GM12878 (cell line): Measurements from ENCODE around the gene TBX10.

Source experiments
- CEBPB ChIP-seq, 2 experiments: fragments of 150-350 bp in 1 of 2; IDR thresholded peaks; 2 replicates each; pipeline ENCODE4 v1.6.1; 2012 to 2014; ENCODE audit warnings: low read depth in 2 of 2, low read length in 2 of 2, borderline replicate concordance in 1 of 2, inconsistent platforms in 1 of 2
- EP300 ChIP-seq, 2 experiments: fragments of 150-350 bp in 1 of 2; IDR thresholded peaks; 2 replicates each; pipeline ENCODE4 v1.6.1; 2011 to 2012; ENCODE audit warnings: low read depth in 2 of 2, low read length in 2 of 2, borderline replicate concordance in 1 of 2, improper control_type of control experiment in 1 of 2, inconsistent platforms in 1 of 2; ENCODE audit not compliant: control insufficient read depth in 1 of 2
- ESRRA ChIP-seq: IDR thresholded peaks from 2 replicates; pipeline ENCODE4 v1.6.1; 2012; ENCODE audit warnings: mild to moderate bottlenecking, low read length, improper control_type of control experiment
- EZH2 ChIP-seq: IDR thresholded peaks from 2 replicates; pipeline ENCODE4 v1.6.1; 2012; ENCODE audit warnings: low read depth, mild to moderate bottlenecking, control low read depth, inconsistent platforms, low read length, borderline replicate concordance; ENCODE audit not compliant: control insufficient read depth
- GABPA ChIP-seq: IDR thresholded peaks from 2 replicates; pipeline ENCODE4 v1.6.1; 2014; ENCODE audit warnings: antibody characterized with exemption, low read depth, mild to moderate bottlenecking, inconsistent platforms
- KDM1A ChIP-seq: fragments of 200-600 bp; sonication (generic); IDR thresholded peaks from 2 replicates; pipeline ENCODE4 v1.6.1; 2016; ENCODE audit warnings: borderline replicate concordance
- PAX5 ChIP-seq: IDR thresholded peaks from 2 replicates; pipeline ENCODE4 v1.6.1; 2011; ENCODE audit warnings: low read depth, low read length, borderline replicate concordance
- POLR2A ChIP-seq: IDR thresholded peaks from 2 replicates; pipeline ENCODE4 v1.6.1; 2011; ENCODE audit warnings: low read depth, mild to moderate bottlenecking, low read length
- TF ChIP-seq, protein P1 (sequence below), 3 experiments: IDR thresholded peaks in 2 of 3; conservative IDR thresholded peaks in 1 of 3; 2 replicates each; pipeline ENCODE4 v1.5.1; 2011; ENCODE audit warnings: low read depth in 3 of 3, low read length in 3 of 3, mild to moderate bottlenecking in 3 of 3, control low read depth in 2 of 3, moderate library complexity in 2 of 3, inconsistent platforms in 1 of 3, mixed read lengths in 1 of 3; ENCODE audit not compliant: control insufficient read depth in 2 of 3, insufficient read depth in 1 of 3; ENCODE audit errors: extremely low read depth in 1 of 3

DNA sequence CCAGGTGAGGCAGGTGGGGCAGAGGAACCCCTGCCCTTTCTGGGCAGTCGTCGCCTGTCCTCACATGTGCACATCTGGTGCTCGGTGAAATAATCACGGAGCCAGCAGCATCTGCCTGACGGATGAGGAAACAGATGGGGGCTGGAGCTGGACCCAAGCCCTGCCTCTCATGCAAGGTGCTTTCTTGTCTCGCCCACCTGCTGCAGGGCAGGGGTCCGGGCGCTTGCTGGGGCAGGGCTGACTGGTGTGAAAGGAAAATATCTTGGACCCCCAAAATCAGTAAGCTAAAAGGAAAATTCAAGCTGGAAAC is 31.6 kb upstream of the TBX10 start:
- TF ChIP-seq KDM1A (no peak), CEBPB (IDR thresholded peaks at IDR 0.05; ENCODE audit: borderline replicate concordance in 1 of 2, low read depth in 2 of 2, low read length in 2 of 2) (no peak), ESRRA (no peak), PAX5 (no peak), GABPA (no peak), POLR2A (no peak), EP300 (IDR thresholded peaks at IDR 0.05; ENCODE audit: borderline replicate concordance in 1 of 2, control insufficient read depth in 1 of 2, low read depth in 2 of 2, low read length in 2 of 2) (no peak), EZH2 (no peak)
- TF ChIP-seq, protein P1, sequence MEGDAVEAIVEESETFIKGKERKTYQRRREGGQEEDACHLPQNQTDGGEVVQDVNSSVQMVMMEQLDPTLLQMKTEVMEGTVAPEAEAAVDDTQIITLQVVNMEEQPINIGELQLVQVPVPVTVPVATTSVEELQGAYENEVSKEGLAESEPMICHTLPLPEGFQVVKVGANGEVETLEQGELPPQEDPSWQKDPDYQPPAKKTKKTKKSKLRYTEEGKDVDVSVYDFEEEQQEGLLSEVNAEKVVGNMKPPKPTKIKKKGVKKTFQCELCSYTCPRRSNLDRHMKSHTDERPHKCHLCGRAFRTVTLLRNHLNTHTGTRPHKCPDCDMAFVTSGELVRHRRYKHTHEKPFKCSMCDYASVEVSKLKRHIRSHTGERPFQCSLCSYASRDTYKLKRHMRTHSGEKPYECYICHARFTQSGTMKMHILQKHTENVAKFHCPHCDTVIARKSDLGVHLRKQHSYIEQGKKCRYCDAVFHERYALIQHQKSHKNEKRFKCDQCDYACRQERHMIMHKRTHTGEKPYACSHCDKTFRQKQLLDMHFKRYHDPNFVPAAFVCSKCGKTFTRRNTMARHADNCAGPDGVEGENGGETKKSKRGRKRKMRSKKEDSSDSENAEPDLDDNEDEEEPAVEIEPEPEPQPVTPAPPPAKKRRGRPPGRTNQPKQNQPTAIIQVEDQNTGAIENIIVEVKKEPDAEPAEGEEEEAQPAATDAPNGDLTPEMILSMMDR (IDR thresholded peaks at IDR 0.05 in 2 of 3, conservative IDR thresholded peaks at IDR 0.05 in 1 of 3; ENCODE audit: control insufficient read depth in 2 of 3, extremely low read depth in 1 of 3, insufficient read depth in 1 of 3, low read depth in 3 of 3, low read length in 3 of 3), result no peak
